ENCODE data around the gene VASN. TPM values are rescaled to one million over a fixed set of nuclear protein-coding genes. Genes with fewer than 3 reads are reported as not detected.

VASN gene
- polyA plus RNA-seq, 1 donor = 5.7 TPM

GRCh38 chr16:4385789-4386450 is 14.3 kb downstream of the VASN start:
- Histone ChIP-seq H3K27me3 (ENCODE audit: control insufficient read depth, insufficient read depth, low read length) (no peaks in the 10 kb centered on the region), H3K4me3 (ENCODE audit: low read length) (no peak overlapping the region), H3K36me3 (ENCODE audit: control insufficient read depth, insufficient read depth, low read length) (peaks cover 73% of the 10 kb centered on the region), H3K27ac (ENCODE audit: low read length) (no peak overlapping the region), H3K9me3 (ENCODE audit: control insufficient read depth, low read depth, low read length) (peaks cover 3% of the 10 kb centered on the region), H3K4me1 (ENCODE audit: control insufficient read depth, insufficient read depth, low read length) (no peaks in the 10 kb centered on the region)
- no CpG with 5 or more reads among the region's 11 CpGs for WGBS (ENCODE audit: insufficient coverage, low lambda C conversion rate)
- DNase-seq = no peak

GRCh38 chr16:4386451-4386805 is 14.8 kb downstream of the VASN start:
- Histone ChIP-seq H3K27ac (ENCODE audit: low read length) (no peak overlapping the region), H3K36me3 (ENCODE audit: control insufficient read depth, insufficient read depth, low read length) (peaks cover 70% of the 10 kb centered on the region), H3K4me3 (ENCODE audit: low read length) (no peak overlapping the region), H3K4me1 (ENCODE audit: control insufficient read depth, insufficient read depth, low read length) (no peaks in the 10 kb centered on the region), H3K27me3 (ENCODE audit: control insufficient read depth, insufficient read depth, low read length) (no peaks in the 10 kb centered on the region), H3K9me3 (ENCODE audit: control insufficient read depth, low read depth, low read length) (no peaks in the 10 kb centered on the region)
- no peak for DNase-seq
- WGBS (ENCODE audit: insufficient coverage, low lambda C conversion rate) = no CpG with 5 or more reads among the region's 8 CpGs

DNA sequence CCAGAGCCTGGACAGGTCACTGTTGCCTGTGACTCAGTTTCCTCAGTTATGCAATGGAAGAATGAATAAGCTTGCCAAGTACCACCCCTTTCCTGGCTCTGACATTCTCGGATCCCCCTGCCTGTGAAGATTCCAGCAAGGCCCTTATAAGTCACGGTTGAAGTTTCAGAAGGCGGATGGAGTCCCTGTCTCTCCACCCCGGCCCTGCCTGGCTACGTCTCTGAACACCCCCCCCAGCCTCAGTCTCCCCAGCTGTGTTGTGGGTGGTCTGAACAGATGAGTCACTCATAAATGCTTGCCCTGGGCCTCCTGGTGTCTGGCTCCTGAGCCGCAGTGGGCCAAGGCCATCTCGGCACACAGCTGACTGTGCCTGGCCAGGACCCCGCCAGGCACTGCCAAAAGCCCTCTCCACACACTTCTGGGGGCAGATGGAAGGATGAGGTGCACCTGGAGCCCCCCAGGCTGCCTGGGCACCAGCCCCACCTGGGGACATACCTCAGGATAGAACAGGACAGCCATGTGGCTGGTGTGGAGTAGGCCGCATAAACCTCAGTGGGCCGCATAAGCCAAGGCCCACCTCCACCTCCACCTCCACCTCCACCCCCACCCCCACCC is 15.4 kb downstream of the VASN start:
- Histone ChIP-seq H3K4me1 (ENCODE audit: control insufficient read depth, insufficient read depth, low read length) (peaks cover 1% of the 10 kb centered on the region), H3K9me3 (ENCODE audit: control insufficient read depth, low read depth, low read length) (no peaks in the 10 kb centered on the region), H3K4me3 (ENCODE audit: low read length) (no peak overlapping the region), H3K27me3 (ENCODE audit: control insufficient read depth, insufficient read depth, low read length) (no peaks in the 10 kb centered on the region), H3K36me3 (ENCODE audit: control insufficient read depth, insufficient read depth, low read length) (peaks cover 74% of the 10 kb centered on the region), H3K27ac (ENCODE audit: low read length) (no peak overlapping the region)
- DNase-seq = no peak
- no CpG with 5 or more reads among the region's 10 CpGs for WGBS (ENCODE audit: insufficient coverage, low lambda C conversion rate)

- H3K4me1 ChIP-seq (ENCODE audit: control insufficient read depth, insufficient read depth, low read length) = peaks cover 9% of the 10 kb centered on the region
- peaks cover 69% of the 10 kb centered on the region for H3K36me3 ChIP-seq (ENCODE audit: control insufficient read depth, insufficient read depth, low read length)
- H3K9me3 ChIP-seq (ENCODE audit: control insufficient read depth, low read depth, low read length) = peaks cover 3% of the 10 kb centered on the region
- DNase-seq = no peak
- WGBS (ENCODE audit: insufficient coverage, low lambda C conversion rate) = no CpG with 5 or more reads among the region's 20 CpGs
- no peaks in the 10 kb centered on the region for H3K27me3 ChIP-seq (ENCODE audit: control insufficient read depth, insufficient read depth, low read length)
- no peak overlapping the region for H3K27ac ChIP-seq (ENCODE audit: low read length)
- H3K4me3 ChIP-seq (ENCODE audit: low read length) = no peak overlapping the region
These were observed 16.1 kb downstream of the VASN start for GRCh38 chr16:4387781-4388180.

DNA sequence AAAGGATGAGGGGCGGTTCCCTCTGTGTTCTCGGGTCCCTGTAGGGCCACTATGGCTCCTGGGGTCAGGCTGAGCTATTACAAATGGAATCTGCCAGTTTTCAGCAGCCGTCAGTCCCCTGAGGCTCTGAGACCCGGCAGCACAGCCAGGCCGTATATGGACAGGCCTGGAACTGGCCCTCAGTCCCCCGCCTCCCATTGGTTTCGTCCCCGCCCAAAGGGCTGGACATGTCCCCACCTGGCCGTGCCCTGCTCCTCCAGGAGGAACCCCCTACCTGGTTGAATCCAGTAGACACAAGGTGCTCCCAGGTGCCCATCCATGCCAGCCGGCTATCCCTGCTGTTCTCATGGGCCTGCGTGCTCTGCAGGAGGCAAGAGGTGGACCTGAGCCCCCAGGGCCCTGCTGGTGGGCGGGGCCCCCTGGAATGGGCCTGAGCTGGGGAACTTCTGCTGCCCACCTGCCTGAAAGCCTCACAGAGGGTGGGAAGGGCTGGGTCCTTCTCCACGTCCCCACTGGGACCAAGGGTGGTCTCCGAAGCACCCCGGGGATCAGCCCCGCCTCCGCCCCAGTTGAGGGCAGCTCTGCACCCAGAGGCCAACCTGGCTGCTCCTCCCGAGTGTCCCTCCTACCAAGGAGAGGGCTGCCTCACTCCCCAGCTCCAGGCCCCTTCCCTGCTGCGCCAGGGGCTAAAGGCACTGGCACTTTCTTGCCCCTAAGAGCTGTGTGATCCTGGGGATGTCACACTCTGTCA is 16.8 kb downstream of the VASN start:
- H3K4me1 ChIP-seq (ENCODE audit: control insufficient read depth, insufficient read depth, low read length) = peaks cover 15% of the 10 kb centered on the region

GRCh38 chr16:4389051-4389955 is 17.7 kb downstream of the VASN start:
- Histone ChIP-seq H3K36me3 (ENCODE audit: control insufficient read depth, insufficient read depth, low read length) (peaks cover 60% of the 10 kb centered on the region), H3K27me3 (ENCODE audit: control insufficient read depth, insufficient read depth, low read length) (no peaks in the 10 kb centered on the region), H3K4me1 (ENCODE audit: control insufficient read depth, insufficient read depth, low read length) (peaks cover 16% of the 10 kb centered on the region), H3K27ac (ENCODE audit: low read length) (no peak overlapping the region), H3K9me3 (ENCODE audit: control insufficient read depth, low read depth, low read length) (peaks cover 3% of the 10 kb centered on the region), H3K4me3 (ENCODE audit: low read length) (no peak overlapping the region)
- no CpG with 5 or more reads among the region's 27 CpGs for WGBS (ENCODE audit: insufficient coverage, low lambda C conversion rate)
- no peak for DNase-seq

More for the DNA sequence above, 16.8 kb downstream of the VASN start:
- H3K4me3 ChIP-seq (ENCODE audit: low read length) = no peak overlapping the region
- H3K27ac ChIP-seq (ENCODE audit: low read length) = no peak overlapping the region
- H3K9me3 ChIP-seq (ENCODE audit: control insufficient read depth, low read depth, low read length) = peaks cover 3% of the 10 kb centered on the region
- peaks cover 68% of the 10 kb centered on the region for H3K36me3 ChIP-seq (ENCODE audit: control insufficient read depth, insufficient read depth, low read length)
- no peak for DNase-seq
- H3K27me3 ChIP-seq (ENCODE audit: control insufficient read depth, insufficient read depth, low read length) = no peaks in the 10 kb centered on the region
- WGBS (ENCODE audit: insufficient coverage, low lambda C conversion rate) = no CpG with 5 or more reads among the region's 19 CpGs

- no peak overlapping the region for H3K27ac ChIP-seq (ENCODE audit: low read length)
- peaks cover 62% of the 10 kb centered on the region for H3K36me3 ChIP-seq (ENCODE audit: control insufficient read depth, insufficient read depth, low read length)
- H3K9me3 ChIP-seq (ENCODE audit: control insufficient read depth, low read depth, low read length) = peaks cover 3% of the 10 kb centered on the region
- 100% methylated on average over 1 of the region's 18 CpGs for WGBS (ENCODE audit: insufficient coverage, low lambda C conversion rate)
- H3K27me3 ChIP-seq (ENCODE audit: control insufficient read depth, insufficient read depth, low read length) = no peaks in the 10 kb centered on the region
- H3K4me1 ChIP-seq (ENCODE audit: control insufficient read depth, insufficient read depth, low read length) = peaks cover 16% of the 10 kb centered on the region
- DNase-seq = no peak
- H3K4me3 ChIP-seq (ENCODE audit: low read length) = no peak overlapping the region
These were observed 18.9 kb downstream of the VASN start for GRCh38 chr16:4390266-4391260.

- peaks cover 53% of the 10 kb centered on the region for H3K36me3 ChIP-seq (ENCODE audit: control insufficient read depth, insufficient read depth, low read length)
- H3K4me3 ChIP-seq (ENCODE audit: low read length) = no peak overlapping the region
- H3K27me3 ChIP-seq (ENCODE audit: control insufficient read depth, insufficient read depth, low read length) = no peaks in the 10 kb centered on the region
- H3K4me1 ChIP-seq (ENCODE audit: control insufficient read depth, insufficient read depth, low read length) = peaks cover 16% of the 10 kb centered on the region
- H3K27ac ChIP-seq (ENCODE audit: low read length) = peak overlapping the region; percentile 62
- no peak for DNase-seq
- no CpG with 5 or more reads among the region's 22 CpGs for WGBS (ENCODE audit: insufficient coverage, low lambda C conversion rate)
- H3K9me3 ChIP-seq (ENCODE audit: control insufficient read depth, low read depth, low read length) = peaks cover 3% of the 10 kb centered on the region
These were observed 20.2 kb downstream of the VASN start for GRCh38 chr16:4391631-4392381.
